Astrocyte (in vitro differentiated cells and primary cell): ENCODE results near the gene MSL1. TPM values are rescaled to one million over a fixed set of nuclear protein-coding genes. Genes with fewer than 3 reads are reported as not detected.

Experiments used
- DNase-seq: peaks from one replicate; pipeline ENCODE4 v3.0.0-alpha.2; 2010; ENCODE audit warnings: low read depth
- FAIRE-seq: peaks from 2 replicates; lab custom pipeline; 2011; peaks lifted over from hg19 to GRCh38; lab: Jason Lieb, UNC
- H2AFZ ChIP-seq: 2 replicates; pipeline ENCODE4 v1.6.0; 2012; ENCODE audit warnings: low read depth, low read length, inconsistent platforms
- H3K27ac ChIP-seq: 2 replicates; pipeline ENCODE4 v1.5.1; 2011; ENCODE audit warnings: low read depth, low read length, inconsistent platforms
- H3K27me3 ChIP-seq: 2 replicates; pipeline ENCODE4 v1.6.0; 2011; ENCODE audit warnings: low read length, inconsistent platforms; ENCODE audit not compliant: insufficient read depth
- H3K36me3 ChIP-seq: 2 replicates; pipeline ENCODE4 v1.5.1; 2011; ENCODE audit warnings: low read length, inconsistent platforms; ENCODE audit not compliant: insufficient read depth
- H3K4me1 ChIP-seq: 2 replicates; pipeline ENCODE4 v1.5.1; 2011; ENCODE audit warnings: low read length, inconsistent platforms; ENCODE audit not compliant: insufficient read depth
- H3K4me2 ChIP-seq: 2 replicates; pipeline ENCODE4 v1.6.0; 2012; ENCODE audit warnings: low read length, inconsistent platforms
- H3K4me3 ChIP-seq: 2 replicates; pipeline ENCODE4 v1.5.1; 2011; ENCODE audit warnings: low read depth, mild to moderate bottlenecking, low read length, inconsistent platforms; ENCODE audit not compliant: insufficient read depth
- H3K79me2 ChIP-seq: 2 replicates; pipeline ENCODE4 v1.6.0; 2012; ENCODE audit warnings: mild to moderate bottlenecking, low read length, inconsistent platforms; ENCODE audit not compliant: insufficient read depth
- H3K9ac ChIP-seq: 2 replicates; pipeline ENCODE4 v1.6.0; 2012; ENCODE audit warnings: mild to moderate bottlenecking, low read length, inconsistent platforms
- H3K9me3 ChIP-seq: 2 replicates; pipeline ENCODE4 v1.5.1; 2012; ENCODE audit warnings: low read depth, mild to moderate bottlenecking, low read length, inconsistent platforms; ENCODE audit not compliant: insufficient read depth
- H4K20me1 ChIP-seq: 2 replicates; pipeline ENCODE4 v1.6.0; 2012; ENCODE audit warnings: low read length, inconsistent platforms; ENCODE audit not compliant: insufficient read depth
- H3K27ac Mint-ChIP-seq: one replicate; pipeline ENCODE4 v1.8.0; 2021; ENCODE audit warnings: mild to moderate bottlenecking, mixed read lengths; ENCODE audit not compliant: unreplicated experiment
- H3K27me3 Mint-ChIP-seq: one replicate; pipeline ENCODE4 v1.8.0; 2021; ENCODE audit warnings: low read depth, mixed read lengths; ENCODE audit not compliant: unreplicated experiment
- H3K36me3 Mint-ChIP-seq: one replicate; pipeline ENCODE4 v1.8.0; 2021; ENCODE audit warnings: low read depth, mixed read lengths; ENCODE audit not compliant: unreplicated experiment
- H3K4me1 Mint-ChIP-seq: one replicate; pipeline ENCODE4 v1.8.0; 2021; ENCODE audit warnings: low read depth, mixed read lengths; ENCODE audit not compliant: unreplicated experiment
- H3K4me3 Mint-ChIP-seq: one replicate; pipeline ENCODE4 v1.8.0; 2021; ENCODE audit warnings: mild to moderate bottlenecking, moderate library complexity, mixed read lengths; ENCODE audit not compliant: unreplicated experiment
- H3K9me3 Mint-ChIP-seq: one replicate; pipeline ENCODE4 v1.8.0; 2021; ENCODE audit warnings: mild to moderate bottlenecking, mixed read lengths; ENCODE audit not compliant: unreplicated experiment
- EZH2 ChIP-seq: IDR thresholded peaks from 2 replicates; pipeline ENCODE4 v1.6.1; 2012; ENCODE audit warnings: mild to moderate bottlenecking, low read length, inconsistent platforms; ENCODE audit not compliant: insufficient read depth
- total RNA-seq: library from RNA; stranded (reverse); gene quantifications from 2 replicates; pipeline ENCODE4 v1.2.1, GENCODE V29; 2021
- TF ChIP-seq, protein P1 (sequence below): IDR thresholded peaks from 2 replicates; pipeline ENCODE4 v1.5.1; 2011; ENCODE audit warnings: low read depth, mild to moderate bottlenecking, inconsistent platforms, low read length, moderate library complexity; ENCODE audit not compliant: insufficient read depth

Gene MSL1
- total RNA-seq, 1 donor from 2014 or later: 81.9 TPM

DNA sequence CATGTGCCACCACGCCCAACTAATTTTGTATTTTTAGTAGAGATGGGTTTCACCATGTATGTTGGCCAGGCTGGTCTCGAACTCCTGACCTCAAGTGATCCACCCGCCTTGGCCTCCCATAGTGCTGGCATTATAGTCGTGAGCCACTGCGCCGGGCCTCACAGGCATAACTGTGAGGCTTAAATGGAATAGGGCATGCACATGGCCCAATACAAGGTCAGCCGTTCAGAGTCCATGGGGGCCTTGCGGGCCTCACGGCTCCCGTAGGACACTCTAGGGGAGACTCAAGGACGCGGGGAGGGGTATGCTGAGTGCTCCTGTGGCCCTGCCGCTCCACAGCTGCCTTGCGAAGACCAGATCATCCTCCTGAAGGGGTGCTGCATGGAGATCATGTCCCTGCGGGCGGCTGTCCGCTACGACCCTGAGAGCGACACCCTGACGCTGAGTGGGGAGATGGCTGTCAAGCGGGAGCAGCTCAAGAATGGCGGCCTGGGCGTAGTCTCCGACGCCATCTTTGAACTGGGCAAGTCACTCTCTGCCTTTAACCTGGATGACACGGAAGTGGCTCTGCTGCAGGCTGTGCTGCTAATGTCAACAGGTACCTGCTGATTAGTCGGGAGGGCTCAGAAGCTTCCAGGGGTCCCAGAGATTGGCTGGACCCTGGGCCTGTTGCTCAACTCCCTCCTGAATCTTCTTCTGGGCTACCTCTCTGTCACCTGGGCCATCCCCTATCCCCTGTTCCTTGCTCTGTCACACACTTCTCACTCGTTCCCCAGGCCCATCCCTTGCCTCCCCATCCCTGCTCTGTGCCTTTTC, 33.7 kb upstream of the MSL1 start:
- H3K4me3 ChIP-seq: no peak overlapping the region
- H3K36me3 ChIP-seq: peaks cover 12% of the 10 kb centered on the region
- H3K4me1 ChIP-seq: peaks cover 2% of the 10 kb centered on the region
- Mint-ChIP-seq H3K9me3 (no peaks in the 10 kb centered on the region), H3K36me3 (peaks cover 22% of the 10 kb centered on the region), H3K4me3 (no peak overlapping the region), H3K27ac (no peak overlapping the region), H3K27me3 (no peaks in the 10 kb centered on the region), H3K4me1 (peaks cover 12% of the 10 kb centered on the region)
- H3K27ac ChIP-seq: no peak overlapping the region
- no peaks in the 10 kb centered on the region for H3K9me3 ChIP-seq
- no peak overlapping the region for H3K4me2 ChIP-seq
- DNase-seq (no peak), FAIRE-seq (no peak)
- TF ChIP-seq, protein P1, sequence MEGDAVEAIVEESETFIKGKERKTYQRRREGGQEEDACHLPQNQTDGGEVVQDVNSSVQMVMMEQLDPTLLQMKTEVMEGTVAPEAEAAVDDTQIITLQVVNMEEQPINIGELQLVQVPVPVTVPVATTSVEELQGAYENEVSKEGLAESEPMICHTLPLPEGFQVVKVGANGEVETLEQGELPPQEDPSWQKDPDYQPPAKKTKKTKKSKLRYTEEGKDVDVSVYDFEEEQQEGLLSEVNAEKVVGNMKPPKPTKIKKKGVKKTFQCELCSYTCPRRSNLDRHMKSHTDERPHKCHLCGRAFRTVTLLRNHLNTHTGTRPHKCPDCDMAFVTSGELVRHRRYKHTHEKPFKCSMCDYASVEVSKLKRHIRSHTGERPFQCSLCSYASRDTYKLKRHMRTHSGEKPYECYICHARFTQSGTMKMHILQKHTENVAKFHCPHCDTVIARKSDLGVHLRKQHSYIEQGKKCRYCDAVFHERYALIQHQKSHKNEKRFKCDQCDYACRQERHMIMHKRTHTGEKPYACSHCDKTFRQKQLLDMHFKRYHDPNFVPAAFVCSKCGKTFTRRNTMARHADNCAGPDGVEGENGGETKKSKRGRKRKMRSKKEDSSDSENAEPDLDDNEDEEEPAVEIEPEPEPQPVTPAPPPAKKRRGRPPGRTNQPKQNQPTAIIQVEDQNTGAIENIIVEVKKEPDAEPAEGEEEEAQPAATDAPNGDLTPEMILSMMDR: no peak
- H2AFZ ChIP-seq: no peak overlapping the region
- no peaks in the 10 kb centered on the region for H3K27me3 ChIP-seq
- no peak overlapping the region for H3K9ac ChIP-seq
- H4K20me1 ChIP-seq: peaks cover 2% of the 10 kb centered on the region
- no peaks in the 10 kb centered on the region for H3K79me2 ChIP-seq

DNA sequence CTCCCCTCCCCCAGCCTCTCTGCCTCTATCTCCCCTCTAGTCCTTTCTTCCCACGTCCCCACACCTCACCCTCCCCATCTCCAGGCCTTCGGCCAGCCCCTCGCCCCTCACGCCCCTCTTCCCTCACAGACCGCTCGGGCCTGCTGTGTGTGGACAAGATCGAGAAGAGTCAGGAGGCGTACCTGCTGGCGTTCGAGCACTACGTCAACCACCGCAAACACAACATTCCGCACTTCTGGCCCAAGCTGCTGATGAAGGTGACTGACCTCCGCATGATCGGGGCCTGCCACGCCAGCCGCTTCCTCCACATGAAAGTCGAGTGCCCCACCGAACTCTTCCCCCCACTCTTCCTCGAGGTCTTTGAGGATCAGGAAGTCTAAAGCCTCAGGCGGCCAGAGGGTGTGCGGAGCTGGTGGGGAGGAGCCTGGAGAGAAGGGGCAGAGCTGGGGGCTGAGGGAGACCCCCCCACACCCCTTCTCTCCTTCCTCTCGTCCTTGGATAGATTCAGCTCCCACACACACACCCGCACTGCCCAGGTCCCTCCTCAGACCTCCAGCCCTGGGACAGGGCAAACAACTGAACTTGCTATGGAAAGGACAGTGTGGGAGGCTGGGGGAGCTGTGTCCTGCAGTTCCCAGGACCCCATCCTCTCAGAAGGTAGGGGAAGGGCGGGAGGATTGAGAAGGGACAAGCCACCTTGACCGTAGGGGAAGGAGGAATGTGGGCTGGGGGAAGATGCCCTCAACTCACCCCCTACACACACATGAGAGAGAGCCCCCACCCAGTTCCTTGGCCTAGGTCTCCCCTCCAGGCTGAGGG, 32.5 kb upstream of the MSL1 start:
- TF ChIP-seq, protein P1: no peak
- TF ChIP-seq EZH2: no peak
- H3K36me3 Mint-ChIP-seq: peaks cover 26% of the 10 kb centered on the region
- H3K4me3 ChIP-seq: no peak overlapping the region
- H3K36me3 ChIP-seq: peaks cover 16% of the 10 kb centered on the region
- no peaks in the 10 kb centered on the region for H3K27me3 Mint-ChIP-seq
- H3K4me1 Mint-ChIP-seq: peaks cover 16% of the 10 kb centered on the region
- no peak overlapping the region for H3K4me2 ChIP-seq
- H4K20me1 ChIP-seq: peaks cover 2% of the 10 kb centered on the region
- H3K9me3 ChIP-seq: no peaks in the 10 kb centered on the region
- DNase-seq (no peak), FAIRE-seq (no peak)
- H3K9me3 Mint-ChIP-seq: no peaks in the 10 kb centered on the region
- no peaks in the 10 kb centered on the region for H3K27me3 ChIP-seq
- no peak overlapping the region for H2AFZ ChIP-seq
- peak overlapping the region; percentile 62 for H3K27ac Mint-ChIP-seq
- H3K4me3 Mint-ChIP-seq: no peak overlapping the region
- H3K9ac ChIP-seq: no peak overlapping the region
- peaks cover 2% of the 10 kb centered on the region for H3K4me1 ChIP-seq
- H3K27ac ChIP-seq: no peak overlapping the region
- no peaks in the 10 kb centered on the region for H3K79me2 ChIP-seq
